HCT116 (cell line): ENCODE data around the gene SDF2. TPM values are rescaled to one million over a fixed set of nuclear protein-coding genes. Genes with fewer than 3 reads are reported as not detected.

Experiments
- ATAC-seq: fragments of 200-7000 bp; cut with Tn5 transposase; 2 replicates; pipeline ENCODE4 v1.9.1; 2020; ENCODE audit warnings: mild to moderate bottlenecking, moderate library complexity
- BruUV-seq: library from RNA; stranded (reverse); fragments of 400-500 nt; replicated peaks from 2 replicates; lab custom pipeline; 2021; lab: Mats Ljungman, UMichigan
- CTCF ChIA-PET: fragments of 300-600 bp; sonication (Branson Sonifier 250); formaldehyde crosslinking; loops from one replicate; lab custom pipeline; 2021; ENCODE audit warnings: antibody characterized with exemption; lab: Charles Lee
- POLR2A ChIA-PET: fragments of 300-600, 350-600 bp; sonication (Branson Sonifier 250); formaldehyde crosslinking; loops from one replicate; lab custom pipeline; 2021; ENCODE audit warnings: antibody characterized with exemption; lab: Charles Lee
- RAD21 ChIA-PET, 2 experiments: fragments of 300-600 bp; sonication (Branson Sonifier 250); formaldehyde crosslinking; loops; one replicate each; lab custom pipeline; 2023; ENCODE audit warnings: low total read pairs in 2 of 2; ENCODE audit not compliant: uncharacterized antibody in 2 of 2, unreplicated experiment in 2 of 2, low non-redundant PET in 1 of 2; lab: Charles Lee
- DNase-seq: peaks from one replicate; pipeline ENCODE4 v3.0.0-alpha.2; 2010; ENCODE audit warnings: low read depth, low spot score
- H2AFZ ChIP-seq: fragments of 200-600 bp; shearing (Covaris generic), sonication (generic); 2 replicates; pipeline ENCODE4 v1.6.1; 2017; ENCODE audit warnings: low read depth, mixed run types, mixed read lengths, antibody characterized with exemption, low read length; ENCODE audit not compliant: poor library complexity, severe bottlenecking
- H3K27ac ChIP-seq: 2 replicates; pipeline ENCODE4 v1.5.1; 2012; ENCODE audit warnings: low read depth, low read length
- H3K27me3 ChIP-seq: fragments of 200-600 bp; sonication (generic); 2 replicates; pipeline ENCODE4 v1.6.1; 2016; ENCODE audit warnings: mixed run types, low read length, mixed read lengths; ENCODE audit not compliant: insufficient read depth
- H3K36me3 ChIP-seq, 2 experiments: fragments of 200-500 bp in 1 of 2; fragments of 200-600 bp in 1 of 2; sonication (Bioruptor generic) in 1 of 2; sonication (generic) in 1 of 2; 2 replicates each; pipeline versions ENCODE4 v1.5.1 to v1.6.1; 2014 to 2016; ENCODE audit warnings: low read length in 2 of 2, inconsistent platforms in 1 of 2, mixed read lengths in 1 of 2, mixed run types in 1 of 2; ENCODE audit not compliant: insufficient read depth in 2 of 2, control insufficient read depth in 1 of 2
- H3K4me1 ChIP-seq, 2 experiments: fragments of 200-600 bp in 1 of 2; sonication (generic) in 1 of 2; 2 replicates each; pipeline versions ENCODE4 v1.5.1 to v1.6.1; 2012 to 2017; ENCODE audit warnings: low read length in 2 of 2, inconsistent platforms in 1 of 2, mild to moderate bottlenecking in 1 of 2, mixed read lengths in 1 of 2, mixed run types in 1 of 2, moderate library complexity in 1 of 2; ENCODE audit not compliant: insufficient read depth in 2 of 2, control insufficient read depth in 1 of 2
- H3K4me2 ChIP-seq: fragments of 200-600 bp; sonication (generic); 2 replicates; pipeline ENCODE4 v1.6.1; 2017; ENCODE audit warnings: mixed run types, low read length, mixed read lengths
- H3K4me3 ChIP-seq, 2 experiments: fragments of 200-600 bp in 1 of 2; sonication (generic) in 1 of 2; replicated peaks in 1 of 2; 2 replicates each; pipeline ENCODE4 v1.5.1; 2011 to 2016; ENCODE audit warnings: low read length in 2 of 2, control low read depth in 1 of 2, low read depth in 1 of 2, mild to moderate bottlenecking in 1 of 2, mixed read lengths in 1 of 2, mixed run types in 1 of 2
- H3K79me2 ChIP-seq: fragments of 200-600 bp; sonication (generic); 2 replicates; pipeline ENCODE4 v1.6.1; 2017; ENCODE audit warnings: mild to moderate bottlenecking, mixed run types, low read length, moderate library complexity, mixed read lengths; ENCODE audit not compliant: insufficient read depth
- H3K9ac ChIP-seq: fragments of 200-600 bp; sonication (generic); 2 replicates; pipeline ENCODE4 v1.6.1; 2016; ENCODE audit warnings: low read length, mixed read lengths
- H3K9me2 ChIP-seq: fragments of 200-600 bp; sonication (generic), shearing (Covaris generic); 2 replicates; pipeline ENCODE4 v1.6.1; 2017; ENCODE audit warnings: mixed run types, mild to moderate bottlenecking, moderate library complexity; ENCODE audit not compliant: insufficient read depth
- H3K9me3 ChIP-seq, 2 experiments: fragments of 200-500 bp in 1 of 2; fragments of 200-600 bp in 1 of 2; sonication (Bioruptor generic) in 1 of 2; sonication (generic) in 1 of 2; 2 replicates each; pipeline ENCODE4 v1.6.1; 2014 to 2017; ENCODE audit warnings: low read length in 2 of 2, mixed read lengths in 2 of 2, inconsistent platforms in 1 of 2, low read depth in 1 of 2, mild to moderate bottlenecking in 1 of 2, mixed run types in 1 of 2, moderate library complexity in 1 of 2; ENCODE audit not compliant: control insufficient read depth in 1 of 2, insufficient read depth in 1 of 2
- H4K20me1 ChIP-seq: fragments of 200-600 bp; sonication (generic), shearing (Covaris generic); 2 replicates; pipeline ENCODE4 v1.6.1; 2017; ENCODE audit warnings: mixed run types, mild to moderate bottlenecking, moderate library complexity; ENCODE audit not compliant: insufficient read depth
- CEBPB ChIP-seq: IDR thresholded peaks from 2 replicates; pipeline ENCODE4 v1.6.1; 2012; ENCODE audit warnings: low read depth
- CTCF ChIP-seq, 3 experiments: fragments of 200-600 bp in 1 of 3; sonication (generic) in 1 of 3; IDR thresholded peaks in 2 of 3; conservative IDR thresholded peaks in 1 of 3; 2 replicates each; pipeline ENCODE4 v1.5.1; 2012 to 2017; ENCODE audit warnings: low read depth in 2 of 3, low read length in 2 of 3, antibody characterized with exemption in 1 of 3, borderline replicate concordance in 1 of 3, control low read depth in 1 of 3, mild to moderate bottlenecking in 1 of 3, mixed read lengths in 1 of 3, mixed run types in 1 of 3, moderate library complexity in 1 of 3; ENCODE audit not compliant: insufficient read depth in 1 of 3
- ELF1 ChIP-seq: IDR thresholded peaks from 2 replicates; pipeline ENCODE4 v1.6.1; 2012; ENCODE audit warnings: low read depth, borderline replicate concordance
- JUND ChIP-seq: IDR thresholded peaks from 2 replicates; pipeline ENCODE4 v1.6.1; 2012
- POLR2AphosphoS5 ChIP-seq: IDR thresholded peaks from 2 replicates; pipeline ENCODE4 v1.6.1; 2011; ENCODE audit warnings: mild to moderate bottlenecking, low read depth, low read length, moderate library complexity
- RAD21 ChIP-seq: IDR thresholded peaks from 2 replicates; pipeline ENCODE4 v1.6.1; 2012; ENCODE audit warnings: low read depth, mild to moderate bottlenecking
- YY1 ChIP-seq: IDR thresholded peaks from 2 replicates; pipeline ENCODE4 v1.6.1; 2011; ENCODE audit warnings: low read length, low read depth, moderate library complexity, mild to moderate bottlenecking; ENCODE audit not compliant: insufficient replicate concordance; ENCODE audit errors: extremely low read depth
- ZBTB33 ChIP-seq: IDR thresholded peaks from 2 replicates; pipeline ENCODE4 v1.6.1; 2011; ENCODE audit warnings: mild to moderate bottlenecking, low read length, moderate library complexity; ENCODE audit not compliant: insufficient replicate concordance; ENCODE audit errors: extremely low read depth
- intact Hi-C: fragments of 100-400 bp; cut with micrococcal nuclease; formaldehyde crosslinking; loops from 2 replicates; pipeline ENCODE4 v1.10.0; 2022
- total RNA-seq: library from RNA; stranded (reverse); gene quantifications from one replicate; pipeline ENCODE4 v1.2.1, GENCODE V29; 2021; ENCODE audit not compliant: unreplicated experiment

SDF2 gene
- total RNA-seq, 1 experiment from 2014 or later, result 41.3 TPM

GRCh38 chr17:28612936-28613872, 48.5 kb downstream of the SDF2 start:
- ATAC-seq (peak; percentile 84), DNase-seq (no peak)
- no TSS peak for BruUV-seq
- ChIA-PET RAD21 (no interaction called here), CTCF (interaction anchor here (1.0 to 1.5 kb wide), 3 partner anchors 11 to 17 kb away, joined by 3 read pairs; no protein-coding TSS in a partner anchor), POLR2A (no interaction called here)
- Histone ChIP-seq H3K4me3 (no peak overlapping the region), H3K36me3 (peaks cover 43 to 56% of the 10 kb centered on the region in 2 experiments), H3K9me2 (no peaks in the 10 kb centered on the region)
- intact Hi-C loops, result loop anchor here (1.0 kb wide), 1 partner anchor 119 kb away; no protein-coding TSS in a partner anchor
- TF ChIP-seq RAD21, result peak; percentile 52
- TF ChIP-seq ELF1, result no peak
- TF ChIP-seq CEBPB, result no peak
- TF ChIP-seq CTCF (IDR thresholded peaks at IDR 0.05 in 2 of 3, conservative IDR thresholded peaks at IDR 0.05 in 1 of 3; ENCODE audit: borderline replicate concordance in 1 of 3, insufficient read depth in 1 of 3, low read depth in 2 of 3, low read length in 2 of 3), result peak; percentile 42 to 84 (median 82); a peak in 5 of 6 replicates
- no peak for TF ChIP-seq JUND
- TF ChIP-seq, all 23 proteins: peak for 2
- H2AFZ ChIP-seq, result no peak overlapping the region
- H3K27ac ChIP-seq, result no peak overlapping the region
- no peak overlapping the region for H3K9ac ChIP-seq
- no peaks in the 10 kb centered on the region for H3K9me3 ChIP-seq
- no peaks in the 10 kb centered on the region for H3K4me1 ChIP-seq
- H3K79me2 ChIP-seq, result no peaks in the 10 kb centered on the region
- no peaks in the 10 kb centered on the region for H4K20me1 ChIP-seq
- no peaks in the 10 kb centered on the region for H3K27me3 ChIP-seq
- no peak overlapping the region for H3K4me2 ChIP-seq

GRCh38 chr17:28612531-28612930, 49.2 kb downstream of the SDF2 start:
- RAD21 ChIA-PET, result no interaction called here
- H4K20me1 ChIP-seq, result no peaks in the 10 kb centered on the region
- no peak overlapping the region for H3K9ac ChIP-seq
- no peak overlapping the region for H3K4me3 ChIP-seq
- POLR2A ChIA-PET, result no interaction called here
- H3K27me3 ChIP-seq, result no peaks in the 10 kb centered on the region
- no peak for DNase-seq
- H3K4me1 ChIP-seq, result no peaks in the 10 kb centered on the region
- CTCF ChIA-PET, result interaction anchor here (1.0 to 1.5 kb wide), 3 partner anchors 12 to 16 kb away, joined by 3 read pairs; no protein-coding TSS in a partner anchor
- H3K79me2 ChIP-seq, result no peaks in the 10 kb centered on the region
- H3K9me3 ChIP-seq, result no peaks in the 10 kb centered on the region
- no peak overlapping the region for H2AFZ ChIP-seq
- no peak for ATAC-seq
- H3K4me2 ChIP-seq, result no peak overlapping the region
- BruUV-seq, result no TSS peak
- H3K9me2 ChIP-seq, result no peaks in the 10 kb centered on the region
- TF ChIP-seq ZBTB33 (no peak), YY1 (no peak), POLR2AphosphoS5 (no peak)
- intact Hi-C loops, result no loop called here
- no peak overlapping the region for H3K27ac ChIP-seq
- peaks cover 41 to 52% of the 10 kb centered on the region in 2 experiments for H3K36me3 ChIP-seq
